Suppressor macrophage (primary cell): ENCODE data around the gene PRDM5.

Experiments used
- DNase-seq, 4 experiments: peaks; one replicate each; pipeline ENCODE4 v3.0.0-alpha.2; 2020 to 2022

Gene PRDM5

GRCh38 chr4:120855307-120856001 lies 67.1 kb downstream of the PRDM5 start:
- no peak for DNase-seq

DNA sequence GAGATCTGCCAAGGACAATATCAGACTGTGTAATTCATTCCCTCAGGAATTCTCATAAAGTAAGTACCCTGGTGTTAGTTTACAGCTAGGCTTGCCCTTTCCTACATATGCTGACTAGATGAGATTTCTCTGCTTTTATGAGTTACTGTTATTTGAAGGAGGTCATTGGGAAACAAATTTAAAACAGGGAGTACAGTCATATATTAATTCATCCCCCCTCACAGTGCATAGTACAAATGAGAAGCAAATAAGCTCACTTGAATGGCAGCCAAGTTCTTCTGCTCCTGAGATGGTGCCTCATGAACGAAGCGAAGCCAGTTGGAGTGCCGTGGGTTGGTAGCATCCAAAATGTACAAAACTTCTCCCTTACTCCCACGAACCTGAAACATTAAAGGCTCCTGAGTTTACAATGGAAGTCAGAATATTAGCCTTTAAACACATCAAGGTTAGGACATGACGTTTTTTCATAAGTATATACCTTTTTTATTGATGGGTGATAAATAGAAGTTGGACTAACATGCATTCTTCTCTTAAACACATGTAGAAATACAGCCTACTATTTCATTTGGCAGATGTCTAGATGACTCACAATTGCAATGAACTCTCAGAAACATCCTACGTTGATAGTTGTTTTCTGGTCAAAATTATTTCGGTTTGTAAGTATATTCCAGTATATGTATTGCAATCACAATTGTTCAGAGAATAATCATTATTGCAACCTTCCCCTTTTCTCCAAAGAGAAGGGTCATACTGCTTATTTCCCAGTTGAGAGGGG lies 69.2 kb downstream of the PRDM5 start:
- no peak for DNase-seq

DNA sequence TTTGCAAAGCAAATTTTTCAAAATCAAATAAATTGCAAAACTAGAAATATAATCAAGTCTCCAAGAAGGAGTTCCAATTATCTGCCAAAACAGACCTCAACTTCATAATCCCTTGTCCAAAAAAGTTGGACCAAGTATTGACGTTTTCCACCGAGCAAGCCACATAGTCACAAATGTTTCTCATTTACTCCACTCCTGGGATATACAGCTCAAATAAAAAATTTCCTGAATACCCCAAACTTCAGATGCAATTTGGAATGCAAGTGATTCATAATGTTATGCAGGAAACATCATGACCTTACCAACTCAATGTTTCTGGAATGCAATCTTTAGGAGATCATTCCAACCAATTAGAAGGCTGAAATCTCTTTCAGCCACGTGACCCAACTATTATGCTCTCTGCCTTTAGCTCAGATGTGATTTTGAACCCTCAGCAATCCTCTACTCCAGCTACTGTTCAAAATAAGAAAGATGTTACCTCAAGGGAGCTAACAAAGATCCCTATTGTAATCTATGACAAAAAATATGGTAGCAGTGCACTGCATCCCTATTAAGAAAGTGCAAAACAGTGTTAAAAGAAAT lies 72.4 kb downstream of the PRDM5 start:
- no peak for DNase-seq

GRCh38 chr4:120847019-120847582 lies 75.4 kb downstream of the PRDM5 start:
- DNase-seq = no peak

DNA sequence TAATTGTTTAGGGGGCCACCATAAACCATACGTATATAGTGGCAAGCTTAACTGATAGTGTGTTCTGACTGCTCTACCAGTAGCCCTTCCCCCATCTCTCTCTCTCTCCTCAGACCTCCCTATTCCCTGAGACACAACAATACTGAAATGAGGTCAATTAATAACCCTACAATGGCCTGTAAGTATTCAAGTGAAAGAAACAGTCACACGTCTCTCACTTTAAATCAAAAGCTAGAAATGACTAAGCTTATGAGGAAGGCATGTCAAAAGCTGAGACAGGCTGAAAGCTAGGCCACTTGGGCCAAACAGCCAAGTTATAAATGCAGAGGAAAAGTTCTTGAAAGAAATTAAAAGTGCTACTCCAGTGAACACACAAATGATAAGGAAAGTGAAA lies 78.0 kb downstream of the PRDM5 start:
- DNase-seq = no peak

GRCh38 chr4:120843849-120844527 lies 78.5 kb downstream of the PRDM5 start:
- no peak for DNase-seq

- no peak for DNase-seq
Measured at GRCh38 chr4:120842031-120842430, 80.5 kb downstream of the PRDM5 start.

- DNase-seq = no peak
Measured at GRCh38 chr4:120841580-120841979, 80.9 kb downstream of the PRDM5 start.

DNA sequence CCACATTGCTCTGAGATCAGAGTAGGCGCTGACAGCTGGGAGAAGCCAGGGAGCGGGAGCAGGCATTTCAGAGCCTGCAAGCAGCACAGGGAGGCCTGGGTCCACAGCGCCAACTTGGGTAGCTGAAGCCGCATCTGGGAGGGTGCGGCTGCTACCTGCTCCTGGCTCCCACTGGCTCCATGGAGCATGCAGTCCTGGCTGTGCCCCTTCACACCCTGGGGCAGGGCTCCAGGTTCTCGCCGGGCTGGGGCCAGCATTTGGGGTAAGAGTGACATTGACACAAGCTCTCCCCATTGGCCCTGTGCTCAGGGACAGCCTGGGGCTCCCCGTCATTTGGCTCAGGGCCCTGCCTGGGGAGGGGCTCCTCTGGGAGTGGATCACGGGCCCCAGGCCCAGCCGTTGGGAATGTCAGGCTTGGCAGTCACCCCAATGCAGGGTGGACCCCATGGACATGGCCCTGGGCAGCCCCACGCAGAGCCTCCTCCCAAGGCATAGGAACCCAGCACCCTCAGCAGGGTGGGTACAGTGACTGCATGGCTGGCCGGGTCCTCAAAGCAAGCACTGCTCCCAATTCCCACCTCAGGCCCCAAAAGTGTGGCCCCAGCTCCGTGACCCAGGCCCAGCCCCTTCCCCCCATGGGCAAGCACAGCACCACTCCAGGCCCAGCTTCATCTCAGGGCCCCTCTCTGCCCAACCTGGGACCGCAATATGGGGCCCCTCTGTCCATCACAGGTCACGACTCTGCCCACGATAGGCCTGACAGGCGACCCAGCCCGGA lies 82.4 kb downstream of the PRDM5 start:
- DNase-seq = no peak

DNA sequence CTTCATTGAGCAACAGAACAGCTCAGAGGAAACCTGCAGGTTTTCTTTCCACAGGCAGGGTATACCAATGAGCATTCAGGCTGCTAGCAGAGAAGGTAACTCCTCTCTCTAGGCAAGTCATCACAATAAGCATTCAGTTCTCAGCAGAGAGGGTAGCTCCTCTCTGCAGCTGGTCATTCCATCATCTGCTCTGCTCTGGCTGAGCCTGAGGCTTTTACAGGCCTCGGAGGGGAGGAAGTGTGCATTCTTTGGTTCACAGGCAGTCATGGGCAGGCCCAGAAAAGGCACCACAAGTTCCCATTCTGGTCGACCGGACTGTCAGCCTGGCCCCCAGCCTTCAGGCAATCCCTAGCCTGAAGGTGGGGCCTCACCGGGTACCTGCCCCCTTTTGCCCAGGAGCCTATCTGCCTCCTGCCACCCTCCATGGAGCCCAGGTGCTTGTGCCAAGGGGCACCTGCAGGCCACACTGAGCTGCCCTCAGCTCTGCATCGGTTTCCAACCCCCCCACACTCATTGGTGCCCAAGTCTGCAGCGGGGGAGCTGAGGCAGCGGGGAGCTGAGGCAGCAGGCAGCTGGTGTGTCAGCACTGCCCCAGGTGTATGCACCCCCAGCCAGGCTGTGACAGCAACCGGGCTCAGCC lies 83.1 kb downstream of the PRDM5 start:
- no peak for DNase-seq

GRCh38 chr4:120838784-120839183 lies 83.7 kb downstream of the PRDM5 start:
- DNase-seq = no peak

- no peak for DNase-seq
Measured at GRCh38 chr4:120837656-120838055, 84.9 kb downstream of the PRDM5 start.

- DNase-seq = no peak
Measured at GRCh38 chr4:120835342-120835741, 87.2 kb downstream of the PRDM5 start.

- DNase-seq = no peak
Measured at GRCh38 chr4:120830204-120830603, 92.3 kb downstream of the PRDM5 start.

GRCh38 chr4:120829113-120829831 lies 93.3 kb downstream of the PRDM5 start:
- DNase-seq = no peak

DNA sequence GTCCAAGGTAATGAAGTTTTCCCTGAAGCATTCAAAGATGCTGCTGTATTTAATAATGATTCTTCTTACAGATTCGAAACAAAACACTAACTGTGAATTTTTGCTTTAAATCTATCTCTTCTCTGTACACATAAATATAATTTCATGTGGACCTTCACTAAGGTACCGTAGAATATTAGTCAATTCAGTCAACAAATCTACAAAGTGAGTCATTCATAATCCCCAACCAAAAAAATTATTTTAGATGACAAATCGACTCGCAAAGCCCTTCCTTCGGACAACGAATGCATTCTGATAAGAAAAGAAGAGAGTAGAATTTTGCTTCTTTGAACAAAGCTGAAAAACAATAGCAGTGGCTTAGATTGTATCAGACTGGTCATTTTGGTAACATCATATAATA lies 95.7 kb downstream of the PRDM5 start:
- DNase-seq = no peak

DNA sequence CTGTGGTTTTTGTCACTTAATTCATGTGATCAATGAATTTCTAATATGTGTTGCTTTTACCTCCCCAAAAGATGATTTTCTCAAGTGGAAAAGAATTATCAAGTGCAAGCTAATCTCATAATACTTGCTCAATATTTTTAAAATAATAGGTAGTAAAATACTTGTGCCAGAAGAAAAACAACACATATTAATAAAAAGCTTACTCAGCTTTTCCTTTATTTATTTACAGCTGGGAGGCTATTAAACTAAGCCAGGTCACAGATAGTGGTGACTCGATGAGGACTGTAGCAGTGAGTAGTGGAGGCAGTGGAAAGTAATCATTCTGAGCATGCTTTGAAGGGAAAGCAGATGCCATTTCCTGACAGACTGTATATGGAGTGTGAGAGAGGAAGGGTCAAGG lies 96.1 kb downstream of the PRDM5 start:
- DNase-seq = no peak

- no peak for DNase-seq
Measured at GRCh38 chr4:120824946-120825345, 97.6 kb downstream of the PRDM5 start.

DNA sequence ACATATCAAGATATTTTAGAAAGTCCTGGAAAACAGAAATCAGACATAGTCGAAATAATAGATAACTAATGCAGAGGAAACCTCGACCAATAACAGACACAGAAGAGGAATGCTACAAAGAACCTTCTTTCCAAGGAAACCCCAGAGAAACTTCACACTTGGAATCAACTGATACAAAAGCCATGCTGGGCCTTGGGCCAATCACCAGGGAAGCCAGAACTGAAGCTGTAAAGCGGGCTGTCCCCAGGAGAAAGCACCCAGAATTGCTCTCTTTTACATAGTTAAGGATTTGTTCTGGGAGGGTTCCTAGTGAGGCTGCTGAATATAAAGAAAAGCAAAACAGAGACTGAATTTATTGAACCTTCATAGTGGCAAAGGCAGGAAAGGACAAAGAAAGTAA lies 100.5 kb downstream of the PRDM5 start:
- DNase-seq = no peak

DNA sequence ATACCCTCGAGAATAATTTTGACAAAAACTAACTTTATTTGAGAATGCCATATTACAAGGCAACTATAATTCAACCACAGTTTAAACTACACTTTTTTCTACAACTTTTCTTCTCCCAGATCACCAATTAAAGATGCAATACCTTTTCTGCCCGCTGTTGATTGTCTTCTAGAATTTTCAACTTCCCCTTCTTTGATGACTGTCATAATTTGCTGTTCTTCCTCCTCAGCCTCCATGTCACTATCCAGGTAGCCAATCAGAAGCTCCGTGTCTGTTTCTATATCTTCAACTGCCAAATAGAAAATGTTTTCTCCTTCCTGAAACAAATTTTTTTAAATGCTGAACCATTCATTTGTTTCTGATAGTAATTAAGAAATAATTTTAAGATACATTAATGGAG lies 101.5 kb downstream of the PRDM5 start:
- DNase-seq = no peak

DNA sequence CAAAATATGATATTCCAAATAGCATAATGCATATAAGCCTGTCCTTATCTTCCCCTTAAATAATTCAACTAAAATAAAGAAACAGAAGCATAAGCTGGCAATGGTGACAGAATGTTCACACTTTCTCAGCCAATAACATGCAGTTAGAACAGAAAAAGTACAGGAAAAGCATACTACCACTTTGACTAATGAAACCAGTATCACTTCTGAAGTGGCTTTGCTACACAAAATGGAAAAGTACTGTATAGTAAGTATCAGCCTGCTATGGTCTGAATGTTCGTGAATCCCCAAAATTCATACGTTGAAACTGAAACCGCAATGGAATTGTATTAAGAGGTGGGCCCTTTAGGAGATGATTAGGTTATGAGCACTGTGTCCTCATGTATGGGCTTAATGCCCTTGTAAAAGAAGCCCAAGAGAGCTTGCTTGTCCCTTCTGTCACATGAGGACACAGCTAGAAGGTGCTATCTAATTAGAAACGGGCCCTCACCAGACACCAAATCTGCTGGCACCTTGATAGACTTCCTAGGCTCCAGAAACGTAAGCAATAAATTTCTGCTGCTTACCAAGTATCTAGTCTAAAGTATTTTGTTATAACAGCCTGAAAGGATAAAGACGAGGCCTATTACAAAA lies 102.6 kb downstream of the PRDM5 start:
- DNase-seq = no peak
